ENCODE data around the gene VPS16. TPM values are rescaled to one million over a fixed set of nuclear protein-coding genes. Genes with fewer than 3 reads are reported as not detected.
"Not testable (repeated sequence)": the region's sequence is repeated elsewhere in the genome, so short reads cannot be mapped to it uniquely, and the experiment has no call there.

VPS16 gene
- total and polyA plus RNA-seq, 2 donors (not counting 1 experiment from before 2014, with no cell fraction given) = 63.0 to 68.2 TPM

- H3K27ac Mint-ChIP-seq = no peak overlapping the region
- no peak overlapping the region for H3K4me2 ChIP-seq (replicated peaks; ENCODE audit: low read depth, low read length, poor library complexity, severe bottlenecking)
- ATAC-seq (ENCODE audit: low read depth) (no peak), DNase-seq (no peak)
- H3K9me3 ChIP-seq (ENCODE audit: control extremely low read depth in 1 of 3, control insufficient read depth in 2 of 3, insufficient read depth in 1 of 3, low read length in 2 of 3) = peaks cover 0 to 2% (median 0%) of the 10 kb centered on the region in 3 donors
- ChIA-PET POLR2A (no interaction called here), CTCF (no interaction called here)
- no peak overlapping the region for H3K27ac ChIP-seq (ENCODE audit: low read length in 2 of 2)
- H3K27me3 Mint-ChIP-seq = peaks cover 56% of the 10 kb centered on the region
- H3K4me1 Mint-ChIP-seq = peaks cover 4% of the 10 kb centered on the region
- H3K4me3 Mint-ChIP-seq = no peak overlapping the region
- no peaks in the 10 kb centered on the region for H3K9me3 Mint-ChIP-seq (ENCODE audit: insufficient read depth)
- H3K79me2 ChIP-seq (ENCODE audit: control insufficient read depth, insufficient read depth, low read length) = no peaks in the 10 kb centered on the region
- no peaks in the 10 kb centered on the region for H4K20me1 ChIP-seq (ENCODE audit: control insufficient read depth, insufficient read depth, low read length, poor library complexity, severe bottlenecking)
- H3K9ac ChIP-seq (ENCODE audit: low read length) = no peak overlapping the region
- no peak overlapping the region for H3K4me3 ChIP-seq (ENCODE audit: control extremely low read depth in 1 of 5, extremely low read depth in 1 of 5, insufficient read depth in 1 of 5, low read depth in 2 of 5, low read length in 4 of 5)
- no peak overlapping the region for H2AFZ ChIP-seq (ENCODE audit: insufficient read depth, low read depth, low read length, poor library complexity, severe bottlenecking)
- peaks cover 0 to 27% (median 13%) of the 10 kb centered on the region in 4 experiments for H3K27me3 ChIP-seq (replicated peaks in 1 of 4; ENCODE audit: control extremely low read depth in 1 of 4, control insufficient read depth in 3 of 4, insufficient read depth in 4 of 4, low read length in 3 of 4)
- no peaks in the 10 kb centered on the region for H3K36me3 ChIP-seq (replicated peaks in 1 of 2; ENCODE audit: control extremely low read depth in 1 of 2, control insufficient read depth in 1 of 2, extremely low read depth in 1 of 2, insufficient read depth in 2 of 2, low read length in 1 of 2)
- TF ChIP-seq EZH2 (IDR thresholded peaks at IDR 0.05; ENCODE audit: borderline replicate concordance, insufficient read depth, low read depth, low read length, poor library complexity, severe bottlenecking) (no peak), CTCF (IDR thresholded peaks at IDR 0.05) (no peak)
- H3K4me1 ChIP-seq (ENCODE audit: control insufficient read depth in 2 of 2, insufficient read depth in 2 of 2, low read length in 2 of 2) = peaks cover 2 to 3% of the 10 kb centered on the region in 2 donors
- intact Hi-C loops (cut with micrococcal nuclease) = no loop called here
- WGBS (ENCODE audit: insufficient coverage) = 67% methylated on average over 1 of the region's 4 CpGs
Measured at GRCh38 chr20:2806351-2806701, 34.2 kb upstream of the VPS16 start.

GRCh38 chr20:2807019-2807418 lies 33.5 kb upstream of the VPS16 start:
- TF ChIP-seq CTCF (IDR thresholded peaks at IDR 0.05) (no peak), EZH2 (IDR thresholded peaks at IDR 0.05; ENCODE audit: borderline replicate concordance, insufficient read depth, low read depth, low read length, poor library complexity, severe bottlenecking) (no peak)
- peaks cover 57% of the 10 kb centered on the region for H3K27me3 Mint-ChIP-seq
- intact Hi-C loops (cut with micrococcal nuclease) = no loop called here
- no peak for ATAC-seq (ENCODE audit: low read depth)
- Histone ChIP-seq H3K36me3 (replicated peaks in 1 of 2; ENCODE audit: control extremely low read depth in 1 of 2, control insufficient read depth in 1 of 2, extremely low read depth in 1 of 2, insufficient read depth in 2 of 2, low read length in 1 of 2) (no peaks in the 10 kb centered on the region), H3K4me2 (replicated peaks; ENCODE audit: low read depth, low read length, poor library complexity, severe bottlenecking) (no peak overlapping the region), H3K9me3 (ENCODE audit: control extremely low read depth in 1 of 3, control insufficient read depth in 2 of 3, insufficient read depth in 1 of 3, low read length in 2 of 3) (peaks cover 0 to 2% (median under 1%) of the 10 kb centered on the region in 3 donors), H4K20me1 (ENCODE audit: control insufficient read depth, insufficient read depth, low read length, poor library complexity, severe bottlenecking) (no peaks in the 10 kb centered on the region), H3K27me3 (replicated peaks in 1 of 4; ENCODE audit: control extremely low read depth in 1 of 4, control insufficient read depth in 3 of 4, insufficient read depth in 4 of 4, low read length in 3 of 4) (peaks cover 0 to 23% (median 14%) of the 10 kb centered on the region in 4 experiments), H2AFZ (ENCODE audit: insufficient read depth, low read depth, low read length, poor library complexity, severe bottlenecking) (no peak overlapping the region), H3K9ac (ENCODE audit: low read length) (no peak overlapping the region), H3K27ac (ENCODE audit: low read length in 2 of 2) (no peak overlapping the region), H3K4me1 (ENCODE audit: control insufficient read depth in 2 of 2, insufficient read depth in 2 of 2, low read length in 2 of 2) (no peaks in the 10 kb centered on the region), H3K79me2 (ENCODE audit: control insufficient read depth, insufficient read depth, low read length) (no peaks in the 10 kb centered on the region), H3K4me3 (ENCODE audit: control extremely low read depth in 1 of 5, extremely low read depth in 1 of 5, insufficient read depth in 1 of 5, low read depth in 2 of 5, low read length in 4 of 5) (no peak overlapping the region)
- no peaks in the 10 kb centered on the region for H3K4me1 Mint-ChIP-seq
- no peak overlapping the region for H3K4me3 Mint-ChIP-seq
- ChIA-PET POLR2A (no interaction called here), CTCF (no interaction called here)
- H3K27ac Mint-ChIP-seq = no peak overlapping the region
- DNase-seq = no peak
- WGBS (ENCODE audit: insufficient coverage) = 89% methylated on average over 4 of the region's 4 CpGs
- H3K9me3 Mint-ChIP-seq (ENCODE audit: insufficient read depth) = no peaks in the 10 kb centered on the region

- DNase-seq; ATAC-seq (ENCODE audit: low read depth); H3K9me3 Mint-ChIP-seq (ENCODE audit: insufficient read depth); H2AFZ ChIP-seq (ENCODE audit: insufficient read depth, low read depth, low read length, poor library complexity, severe bottlenecking); H3K9me3 ChIP-seq (ENCODE audit: control extremely low read depth in 1 of 3, control insufficient read depth in 2 of 3, insufficient read depth in 1 of 3, low read length in 2 of 3); H3K79me2 ChIP-seq (ENCODE audit: control insufficient read depth, insufficient read depth, low read length); intact Hi-C loops (cut with micrococcal nuclease); H3K4me1 Mint-ChIP-seq; H3K4me2 ChIP-seq (replicated peaks; ENCODE audit: low read depth, low read length, poor library complexity, severe bottlenecking); H3K9ac ChIP-seq (ENCODE audit: low read length); POLR2A ChIA-PET; H3K4me3 ChIP-seq (ENCODE audit: control extremely low read depth in 1 of 5, extremely low read depth in 1 of 5, insufficient read depth in 1 of 5, low read depth in 2 of 5, low read length in 4 of 5); CTCF ChIA-PET; H3K4me1 ChIP-seq (ENCODE audit: control insufficient read depth in 2 of 2, insufficient read depth in 2 of 2, low read length in 2 of 2); H3K27ac Mint-ChIP-seq; H3K4me3 Mint-ChIP-seq; H3K27ac ChIP-seq (ENCODE audit: low read length in 2 of 2); H3K36me3 ChIP-seq (replicated peaks in 1 of 2; ENCODE audit: control extremely low read depth in 1 of 2, control insufficient read depth in 1 of 2, extremely low read depth in 1 of 2, insufficient read depth in 2 of 2, low read length in 1 of 2); H4K20me1 ChIP-seq (ENCODE audit: control insufficient read depth, insufficient read depth, low read length, poor library complexity, severe bottlenecking): not testable (repeated sequence)
- H3K27me3 ChIP-seq (replicated peaks in 1 of 4; ENCODE audit: control extremely low read depth in 1 of 4, control insufficient read depth in 3 of 4, insufficient read depth in 4 of 4, low read length in 3 of 4) = peaks cover 0 to 16% (median 12%) of the 10 kb centered on the region in 4 experiments
- H3K27me3 Mint-ChIP-seq = peaks cover 56% of the 10 kb centered on the region
- WGBS (ENCODE audit: insufficient coverage) = 93% methylated on average over 6 of the region's 9 CpGs
Measured at GRCh38 chr20:2807929-2808328, 32.6 kb upstream of the VPS16 start.
